Stimulated activated CD4-positive, alpha-beta T cell treated with anti-CD3 and anti-CD28 coated beads, Interleukin-4, amount 100 ng/mL, for 1 hour (primary cell): ENCODE results near the gene C19orf73.
A peak's percentile ranks its signal among the peaks of the same experiment; 100 is the strongest.
"Not testable (repeated sequence)": the region's sequence is repeated elsewhere in the genome, so short reads cannot be mapped to it uniquely, and the experiment has no call there.

Experiments used
- DNase-seq: peaks from one replicate; pipeline ENCODE4 v3.0.0-alpha.2; 2020

C19orf73 gene

DNA sequence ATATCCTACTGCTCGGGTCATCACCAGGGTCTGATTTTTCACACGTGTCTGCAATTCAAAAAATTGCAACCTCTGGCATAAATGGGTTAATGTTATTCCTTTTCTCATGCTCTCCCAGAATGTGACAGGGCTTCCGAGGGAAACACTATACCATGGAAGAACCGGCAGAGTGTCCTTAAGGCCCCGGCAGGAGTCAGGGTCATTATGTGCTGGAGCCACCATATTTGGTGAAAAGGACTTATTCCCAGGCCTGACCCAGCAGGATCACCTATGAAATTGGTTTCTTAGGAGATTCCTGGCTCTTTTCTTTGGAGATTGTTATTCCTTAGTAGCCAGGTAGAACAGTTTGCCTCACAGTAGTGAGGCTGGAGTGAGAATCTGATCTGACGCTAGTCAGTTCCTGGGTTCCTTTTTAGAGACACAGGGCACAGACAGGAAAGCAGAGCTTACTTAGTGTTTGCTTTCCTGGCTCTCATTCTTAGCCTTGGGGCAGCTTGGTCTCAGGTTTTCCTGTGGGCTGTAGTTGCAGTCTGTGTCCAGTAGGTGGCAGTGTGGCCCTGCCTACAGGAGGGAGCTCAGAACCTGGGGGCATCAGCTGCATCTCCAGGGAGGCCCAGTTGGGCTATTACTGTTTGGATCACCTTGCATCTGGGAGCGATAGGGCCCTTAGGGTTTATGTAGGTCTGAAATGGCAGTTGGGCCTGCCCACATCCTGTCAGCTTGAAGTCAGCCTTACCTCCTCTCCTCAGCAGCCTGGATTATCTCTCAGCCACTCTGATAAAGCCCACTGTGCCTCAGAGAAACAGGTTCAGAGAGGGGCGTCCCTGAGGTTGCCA lies 21.3 kb downstream of the C19orf73 start:
- peak; percentile 69 for DNase-seq

DNA sequence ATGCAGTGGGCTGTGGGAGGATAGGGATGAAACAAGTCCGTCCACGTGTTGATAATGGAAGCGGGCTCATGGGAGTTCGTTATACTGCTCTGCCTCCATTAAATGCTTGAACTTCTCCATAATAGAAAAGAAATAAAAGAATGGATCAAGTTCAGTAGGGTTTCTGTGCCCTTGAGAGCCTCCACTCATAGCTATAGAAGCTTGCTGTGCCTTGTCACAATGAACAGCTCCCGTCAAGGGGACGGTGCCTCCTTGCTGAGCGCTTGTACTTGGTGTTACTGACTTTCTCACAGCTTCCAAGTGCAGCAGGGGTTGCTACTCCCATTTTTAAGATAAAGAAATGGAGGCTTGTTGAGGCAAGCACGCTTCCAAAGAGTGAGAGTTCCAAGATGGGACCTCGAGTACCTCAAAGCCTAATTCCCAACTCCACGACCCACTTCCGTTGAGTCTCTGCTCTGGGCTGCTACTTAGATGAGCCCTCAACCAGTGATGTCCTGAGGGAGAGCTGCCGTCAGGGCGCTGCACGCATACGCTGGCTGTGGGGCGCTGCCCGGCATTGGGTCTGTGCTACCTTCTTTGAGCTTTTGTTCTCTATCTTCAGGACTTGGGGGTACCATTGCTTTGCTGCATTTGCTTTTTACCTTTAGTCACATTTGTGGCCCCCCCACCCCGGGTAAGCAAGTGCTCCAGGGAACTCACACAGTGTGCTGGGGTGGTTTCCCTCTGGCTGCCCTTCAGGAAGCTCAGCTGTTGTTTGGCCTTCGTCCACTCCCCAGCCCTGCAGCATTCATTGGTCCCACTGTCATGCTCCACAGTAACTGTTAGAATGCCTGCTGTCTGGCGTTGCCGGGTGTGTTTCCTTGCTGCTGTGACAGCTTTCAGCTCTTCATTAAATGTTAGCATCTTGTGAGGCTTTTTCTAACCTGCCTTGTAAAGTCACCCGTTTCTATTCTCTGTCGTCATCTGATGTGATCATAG lies 24.1 kb downstream of the C19orf73 start:
- DNase-seq, result no peak

DNA sequence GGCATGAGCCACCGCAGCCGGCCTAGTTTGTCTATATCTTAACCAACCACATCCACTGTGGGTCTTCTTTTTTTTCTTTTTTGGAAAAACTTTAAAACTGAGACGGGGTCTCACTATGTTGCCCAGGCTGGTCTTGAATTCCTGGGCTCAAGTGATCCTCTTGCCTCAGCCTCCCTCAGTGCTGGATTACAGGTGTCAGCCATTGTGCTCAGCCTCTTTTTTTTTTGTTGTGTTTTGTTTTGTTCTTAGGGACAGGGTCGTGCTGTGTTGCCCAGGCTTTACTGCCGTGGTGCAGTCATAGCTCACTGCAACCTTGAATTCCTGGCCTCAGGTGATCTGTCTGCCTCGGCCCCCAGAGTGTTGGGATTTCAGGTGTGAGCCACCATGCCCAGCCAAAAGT lies 26.3 kb downstream of the C19orf73 start:
- DNase-seq, result no peak

- DNase-seq, result no peak
Observed at GRCh38 chr19:49091391-49092038, 27.4 kb downstream of the C19orf73 start.

- DNase-seq, result no peak
Observed at GRCh38 chr19:49086296-49086695, 32.6 kb downstream of the C19orf73 start.

GRCh38 chr19:49085868-49086232 lies 33.1 kb downstream of the C19orf73 start:
- no peak for DNase-seq

- DNase-seq, result peak; percentile 98
Observed at GRCh38 chr19:49085020-49085867, 33.7 kb downstream of the C19orf73 start, which contains the start of gene SNRNP70. TSS of gene SNRNP70 (plus strand) at chr19:49085451. CDS start at chr19:49086415, 964 bp downstream.

GRCh38 chr19:49084206-49085019 lies 34.5 kb downstream of the C19orf73 start:
- no peak for DNase-seq

DNA sequence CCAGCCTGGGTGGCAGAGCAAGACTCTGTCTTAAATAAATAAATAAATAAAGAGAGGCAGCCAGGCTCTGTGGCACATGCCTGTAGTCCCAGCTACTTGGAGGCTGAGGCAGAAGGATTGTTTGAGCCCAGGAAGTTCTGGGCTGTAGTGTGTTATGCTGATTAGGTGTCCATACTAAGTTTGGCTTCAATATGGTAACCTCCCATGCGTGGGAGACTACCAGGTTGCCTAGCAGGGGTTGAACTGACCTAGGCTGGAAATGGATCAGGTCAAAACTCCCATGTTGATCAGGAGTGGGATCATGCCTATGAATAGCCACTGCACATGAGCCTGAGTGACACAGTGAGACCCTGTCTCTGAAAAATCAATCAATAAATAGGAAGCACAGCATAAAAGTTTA lies 37.7 kb downstream of the C19orf73 start:
- no peak for DNase-seq

DNA sequence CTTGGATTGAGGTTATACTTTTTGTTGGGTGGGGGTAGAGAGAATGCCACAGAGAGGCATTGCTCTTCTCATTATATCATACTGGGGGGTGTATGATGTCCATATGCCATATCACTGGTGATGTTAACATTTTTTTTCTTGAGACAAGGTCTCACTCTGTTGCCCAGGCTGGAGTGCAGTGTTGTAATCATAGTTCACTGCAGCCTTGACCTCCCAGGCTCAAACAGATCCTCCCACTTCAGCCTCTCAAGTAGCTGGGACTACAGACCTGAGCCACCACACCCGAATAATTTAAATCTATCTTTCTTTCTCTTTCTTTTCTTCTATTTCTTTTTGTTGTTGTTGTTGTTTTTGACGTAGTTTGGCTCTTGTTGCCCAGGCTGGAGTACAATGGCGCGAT lies 38.6 kb downstream of the C19orf73 start:
- DNase-seq, result no peak

DNA sequence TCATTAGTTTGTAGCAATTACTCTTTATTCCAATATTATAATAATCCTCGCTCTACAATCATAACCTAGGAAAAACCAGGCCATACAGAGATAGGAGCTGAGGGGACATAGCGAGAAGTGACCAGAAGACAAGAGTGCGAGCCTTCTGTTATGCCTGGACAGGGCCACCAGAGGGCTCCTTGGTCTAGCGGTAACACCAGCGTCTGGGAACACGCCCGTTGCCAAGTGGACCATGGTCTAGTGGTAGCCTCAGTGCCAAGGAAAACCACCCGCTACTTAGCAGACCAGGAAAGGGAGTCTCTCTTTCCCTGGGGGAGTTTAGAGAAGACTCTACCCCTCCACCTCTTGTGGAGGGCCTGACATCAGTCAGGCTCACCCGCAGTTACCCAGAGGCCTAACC lies 44.1 kb downstream of the C19orf73 start:
- not testable (repeated sequence) for DNase-seq

- no peak for DNase-seq
Observed at GRCh38 chr19:49073514-49074378, 45.2 kb downstream of the C19orf73 start.

DNA sequence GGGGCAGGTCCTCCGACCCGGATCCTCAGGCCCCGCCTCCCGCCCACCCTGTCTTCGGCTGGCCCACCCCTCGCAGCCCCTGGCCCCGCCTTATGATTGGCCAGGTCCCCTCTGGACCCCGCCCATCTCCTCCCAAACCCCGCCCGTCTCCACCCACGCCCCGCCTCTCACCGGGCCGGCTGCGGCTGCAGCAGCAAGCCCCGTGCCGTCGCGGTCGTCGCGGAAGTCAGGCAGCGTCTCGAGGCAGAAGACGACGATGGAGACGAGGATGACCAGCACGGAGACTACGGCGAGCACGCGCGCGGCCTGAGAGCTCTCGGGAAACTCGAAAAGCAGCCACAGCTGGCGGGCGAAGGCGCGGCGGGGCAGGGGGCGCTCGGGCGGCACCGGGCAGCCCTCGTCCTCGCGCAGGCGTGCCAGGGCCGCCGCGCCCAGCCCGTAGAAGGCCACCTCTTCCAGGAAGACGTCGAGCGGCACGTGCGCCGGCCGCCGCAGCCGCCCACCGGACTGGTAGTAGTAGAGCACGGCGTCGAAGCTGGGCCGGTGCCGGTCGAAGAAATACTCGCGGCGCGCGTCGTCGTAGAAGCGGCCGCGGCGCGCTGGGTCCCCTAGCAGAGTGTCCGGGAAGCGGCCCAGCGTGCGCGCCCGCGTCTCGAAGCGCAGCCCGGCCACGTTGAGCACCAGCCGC lies 46.9 kb downstream of the C19orf73 start:
- no peak for DNase-seq

- DNase-seq, result no peak
Observed at GRCh38 chr19:49070416-49070815, 48.5 kb downstream of the C19orf73 start.

DNA sequence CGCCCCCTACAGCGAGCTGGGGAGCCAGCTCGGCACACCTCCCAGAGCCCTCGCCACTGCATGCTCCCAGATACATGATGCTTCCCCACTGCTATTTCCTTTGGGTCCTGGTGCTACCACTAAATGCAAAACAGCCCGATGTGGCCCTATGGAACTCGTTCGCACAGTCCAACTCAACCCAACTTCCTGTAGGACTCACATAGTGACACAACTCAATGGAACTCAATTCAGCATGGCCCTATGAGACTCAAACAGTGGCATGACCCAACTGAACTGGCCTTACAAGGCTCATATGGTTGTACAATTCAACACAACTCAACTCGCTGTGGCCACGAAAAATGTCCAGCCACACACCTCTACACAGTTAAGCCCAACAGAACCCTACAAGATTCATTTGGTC lies 49.9 kb downstream of the C19orf73 start:
- no peak for DNase-seq
